Ovary (tissue), 3 donors: Measurements from ENCODE around the gene HAGH.

Experiments used
- CTCF ChIP-seq, 3 donors: fragments of 450-650 bp in 2 of 3; fragments of 200-600 bp in 1 of 3; IDR thresholded peaks; one replicate each; pipeline versions ENCODE4 v1.5.1 to v1.8.0; 2016 to 2022; ENCODE audit warnings: antibody characterized with exemption in 3 of 3, mild to moderate bottlenecking in 1 of 3
- EP300 ChIP-seq: sonication (generic); formaldehyde crosslinking; IDR thresholded peaks from one replicate; pipeline ENCODE4 v1.6.1; 2017; ENCODE audit warnings: antibody characterized with exemption
- POLR2A ChIP-seq: fragments of 450-650 bp; IDR thresholded peaks from one replicate; pipeline ENCODE4 v1.6.1; 2017; ENCODE audit warnings: antibody characterized with exemption, mild to moderate bottlenecking, moderate library complexity
- donor health status: DM: no; HTN: no; CAD: no.

- TF ChIP-seq CTCF (IDR thresholded peaks at IDR 0.05) (no peak), POLR2A (no peak), EP300 (no peak)
Observed at GRCh38 chr16:1777375-1778199, 49.0 kb downstream of the HAGH start.
